Uterus (tissue), 4 donors: ENCODE measurements around the gene SRPX. TPM values are rescaled to one million over a fixed set of nuclear protein-coding genes. Genes with fewer than 3 reads are reported as not detected.

Experiments used
- DNase-seq, 2 donors: peaks; one replicate each; pipeline ENCODE4 v3.0.0-alpha.2; 2019 to 2020
- H3K27ac ChIP-seq, 2 donors: fragments of 200-600 bp; sonication (generic); 1 replicate in 1 of 2; 2 replicates in 1 of 2; pipeline ENCODE4 v1.5.1; 2016 to 2018
- H3K27me3 ChIP-seq, 2 donors: fragments of 200-600 bp; sonication (generic); one replicate each; pipeline ENCODE4 v1.5.1; 2018 to 2019; ENCODE audit warnings: control low read depth in 1 of 2
- H3K36me3 ChIP-seq, 2 donors: fragments of 200-600 bp; sonication (generic); one replicate each; pipeline ENCODE4 v1.5.1; 2019; ENCODE audit warnings: control low read depth in 1 of 2
- H3K4me1 ChIP-seq, 2 donors: fragments of 200-600 bp; sonication (generic); one replicate each; pipeline ENCODE4 v1.5.1; 2018 to 2019; ENCODE audit warnings: control low read depth in 1 of 2
- H3K4me3 ChIP-seq, 2 donors: fragments of 200-600 bp; sonication (generic); 1 replicate in 1 of 2; 2 replicates in 1 of 2; pipeline ENCODE4 v1.5.1; 2018 to 2019; ENCODE audit warnings: mild to moderate bottlenecking in 1 of 2
- H3K9me3 ChIP-seq, 2 donors: fragments of 200-600 bp; sonication (generic); one replicate each; pipeline ENCODE4 v1.5.1; 2019; ENCODE audit warnings: control low read depth in 1 of 2
- POLR2A ChIP-seq, 2 donors: fragments of 450-650 bp; IDR thresholded peaks; one replicate each; pipeline ENCODE4 v1.6.1; 2016; ENCODE audit warnings: antibody characterized with exemption in 2 of 2, mild to moderate bottlenecking in 1 of 2, moderate library complexity in 1 of 2
- intact Hi-C: fragments of 100-400 bp; cut with DNase I; formaldehyde crosslinking; loops from one replicate; pipeline ENCODE4 v1.15.1; 2023; ENCODE audit warnings: low total_unique reads
- total RNA-seq, 4 donors: library from RNA; depleted of rRNA in 3 of 4; stranded (reverse); fragments of >200 nt in 3 of 4; gene quantifications; one replicate each; pipeline versions ENCODE4 v1.1.0 to v1.2.4, GENCODE V29; 2014 to 2023
- TF ChIP-seq, protein P1 (sequence below), 4 experiments: fragments of 200-600 bp in 2 of 4; fragments of 450-650 bp in 2 of 4; sonication (generic) in 2 of 4; IDR thresholded peaks; one replicate each; pipeline ENCODE4 v1.5.1; 2016 to 2019; ENCODE audit warnings: antibody characterized with exemption in 4 of 4, mild to moderate bottlenecking in 2 of 4, moderate library complexity in 1 of 4
- donor health status: DM: yes; HTN: yes; CAD: no.

SRPX gene
- total RNA-seq, 4 donors from 2014 or later = 62.7 to 141 (median 99.5) TPM

DNA sequence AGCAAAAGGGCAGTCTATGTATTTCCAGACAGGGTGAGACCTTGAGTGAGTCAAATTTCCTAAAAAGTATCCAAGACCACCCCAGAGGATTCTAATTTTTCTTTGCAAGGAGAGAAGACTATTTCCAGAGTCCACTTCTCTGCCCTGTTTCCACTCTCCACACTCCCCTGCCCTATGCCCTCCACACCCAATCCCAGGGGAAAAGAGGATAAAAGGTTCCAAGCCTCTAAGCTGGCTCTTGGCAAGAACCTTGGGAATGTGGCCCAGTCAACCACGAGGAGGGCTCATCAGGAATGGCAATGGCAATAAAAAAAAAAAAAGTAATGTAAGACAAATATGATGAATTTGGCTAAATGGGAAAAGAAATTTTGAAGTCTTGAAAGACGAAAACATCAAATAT lies 65.9 kb downstream of the SRPX start:
- H3K4me3 ChIP-seq = no peak overlapping the region
- TF ChIP-seq POLR2A (IDR thresholded peaks at IDR 0.05) = no peak
- TF ChIP-seq, protein P1, sequence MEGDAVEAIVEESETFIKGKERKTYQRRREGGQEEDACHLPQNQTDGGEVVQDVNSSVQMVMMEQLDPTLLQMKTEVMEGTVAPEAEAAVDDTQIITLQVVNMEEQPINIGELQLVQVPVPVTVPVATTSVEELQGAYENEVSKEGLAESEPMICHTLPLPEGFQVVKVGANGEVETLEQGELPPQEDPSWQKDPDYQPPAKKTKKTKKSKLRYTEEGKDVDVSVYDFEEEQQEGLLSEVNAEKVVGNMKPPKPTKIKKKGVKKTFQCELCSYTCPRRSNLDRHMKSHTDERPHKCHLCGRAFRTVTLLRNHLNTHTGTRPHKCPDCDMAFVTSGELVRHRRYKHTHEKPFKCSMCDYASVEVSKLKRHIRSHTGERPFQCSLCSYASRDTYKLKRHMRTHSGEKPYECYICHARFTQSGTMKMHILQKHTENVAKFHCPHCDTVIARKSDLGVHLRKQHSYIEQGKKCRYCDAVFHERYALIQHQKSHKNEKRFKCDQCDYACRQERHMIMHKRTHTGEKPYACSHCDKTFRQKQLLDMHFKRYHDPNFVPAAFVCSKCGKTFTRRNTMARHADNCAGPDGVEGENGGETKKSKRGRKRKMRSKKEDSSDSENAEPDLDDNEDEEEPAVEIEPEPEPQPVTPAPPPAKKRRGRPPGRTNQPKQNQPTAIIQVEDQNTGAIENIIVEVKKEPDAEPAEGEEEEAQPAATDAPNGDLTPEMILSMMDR (IDR thresholded peaks at IDR 0.05) = no peak
- H3K36me3 ChIP-seq = no peaks in the 10 kb centered on the region
- H3K27me3 ChIP-seq = no peaks in the 10 kb centered on the region
- intact Hi-C loops = no loop called here
- H3K9me3 ChIP-seq = no peaks in the 10 kb centered on the region
- H3K4me1 ChIP-seq = no peaks in the 10 kb centered on the region
- no peak for DNase-seq
- no peak overlapping the region for H3K27ac ChIP-seq

DNA sequence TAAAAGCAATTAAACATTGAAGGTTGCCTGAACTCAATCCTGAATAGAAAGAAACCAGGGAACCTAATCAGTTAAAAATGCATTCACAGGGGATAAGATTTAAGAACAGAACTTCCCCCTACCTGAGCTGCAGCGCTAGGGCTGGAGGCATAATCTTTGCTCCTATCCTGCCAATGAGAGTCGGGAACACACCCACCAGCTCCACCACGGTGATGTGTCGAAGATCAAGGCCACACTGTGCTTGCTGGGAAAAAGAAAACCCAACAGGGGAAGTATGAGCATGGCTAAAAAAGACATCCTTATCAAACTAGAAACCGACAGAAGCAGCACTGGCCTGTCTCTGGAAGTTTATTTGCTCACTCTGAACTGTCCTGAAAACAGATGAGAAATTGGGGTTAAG lies 66.3 kb downstream of the SRPX start:
- no peak for TF ChIP-seq POLR2A (IDR thresholded peaks at IDR 0.05)
- TF ChIP-seq, protein P1 (IDR thresholded peaks at IDR 0.05) = no peak
- Histone ChIP-seq H3K4me3 (no peak overlapping the region), H3K9me3 (no peaks in the 10 kb centered on the region), H3K4me1 (no peaks in the 10 kb centered on the region), H3K27ac (no peak overlapping the region), H3K27me3 (no peaks in the 10 kb centered on the region), H3K36me3 (no peaks in the 10 kb centered on the region)
- intact Hi-C loops = no loop called here
- DNase-seq = no peak

DNA sequence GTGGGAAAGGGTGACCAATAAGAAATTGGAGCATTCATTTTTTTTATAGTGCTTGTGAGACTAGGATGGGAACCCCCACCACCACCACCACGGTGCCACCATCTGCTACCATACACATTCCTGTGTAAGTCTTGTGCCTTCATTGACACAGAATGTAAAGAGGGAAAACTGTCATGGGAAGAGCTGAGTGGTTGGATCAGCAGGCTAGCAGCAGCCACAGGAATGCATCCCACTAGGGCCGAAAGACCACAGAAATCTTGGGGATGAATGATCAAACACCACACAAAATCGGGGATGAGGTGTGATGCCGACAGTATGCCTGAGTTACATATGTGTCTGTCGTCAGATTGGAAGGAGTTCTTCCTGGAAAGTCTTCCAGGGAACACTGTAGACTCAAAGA lies 69.2 kb downstream of the SRPX start:
- Histone ChIP-seq H3K36me3 (no peaks in the 10 kb centered on the region), H3K27me3 (no peaks in the 10 kb centered on the region), H3K4me1 (no peaks in the 10 kb centered on the region), H3K27ac (no peak overlapping the region), H3K9me3 (no peaks in the 10 kb centered on the region), H3K4me3 (no peak overlapping the region)
- TF ChIP-seq, protein P1 (IDR thresholded peaks at IDR 0.05) = no peak
- TF ChIP-seq POLR2A (IDR thresholded peaks at IDR 0.05) = no peak
- intact Hi-C loops = no loop called here
- no peak for DNase-seq

DNA sequence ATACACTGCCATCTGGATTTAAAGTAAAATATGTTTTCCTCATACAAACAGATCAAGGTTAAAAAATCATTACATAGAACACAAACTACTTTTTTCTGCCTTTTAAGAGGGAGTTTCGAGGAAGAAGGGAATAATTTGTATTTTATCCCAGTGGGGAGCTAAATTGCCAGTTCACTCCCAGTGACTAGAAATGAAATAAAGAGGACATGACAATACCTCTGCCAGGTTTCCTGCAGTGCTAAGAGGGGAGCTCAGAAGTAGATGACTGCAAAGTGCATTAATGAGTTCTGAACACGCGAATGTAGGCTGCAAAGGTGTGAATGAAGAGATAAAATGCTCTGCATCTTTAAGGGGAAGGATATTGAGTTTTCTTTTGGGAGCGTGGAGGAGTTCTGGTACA lies 69.7 kb downstream of the SRPX start:
- intact Hi-C loops = no loop called here
- no peaks in the 10 kb centered on the region for H3K27me3 ChIP-seq
- H3K27ac ChIP-seq = no peak overlapping the region
- no peaks in the 10 kb centered on the region for H3K9me3 ChIP-seq
- H3K36me3 ChIP-seq = no peaks in the 10 kb centered on the region
- no peak for DNase-seq
- no peak overlapping the region for H3K4me3 ChIP-seq
- no peaks in the 10 kb centered on the region for H3K4me1 ChIP-seq
- no peak for TF ChIP-seq POLR2A (IDR thresholded peaks at IDR 0.05)
- TF ChIP-seq, protein P1 (IDR thresholded peaks at IDR 0.05) = no peak

DNA sequence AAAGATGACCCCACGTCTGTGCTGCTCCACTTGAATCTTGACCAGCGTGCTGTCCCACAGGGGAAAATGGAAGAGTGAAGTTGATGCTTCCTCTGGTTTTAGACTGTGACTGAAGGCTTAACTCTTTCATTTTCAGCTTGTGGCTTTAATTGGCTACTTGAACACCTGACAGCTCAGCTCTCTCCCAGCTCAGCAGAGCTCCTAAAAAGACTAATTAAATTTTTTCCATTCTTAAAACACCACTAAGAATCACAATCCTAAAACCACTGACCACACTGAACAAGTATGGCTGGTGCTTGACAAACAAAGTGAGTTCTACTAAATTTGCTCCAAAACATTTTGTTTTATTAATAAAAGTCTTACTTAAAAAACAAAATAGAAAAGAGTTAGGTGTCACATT lies 71.7 kb downstream of the SRPX start:
- TF ChIP-seq, protein P1 (IDR thresholded peaks at IDR 0.05) = no peak
- TF ChIP-seq POLR2A (IDR thresholded peaks at IDR 0.05) = no peak
- Histone ChIP-seq H3K36me3 (no peaks in the 10 kb centered on the region), H3K27ac (no peak overlapping the region), H3K4me1 (no peaks in the 10 kb centered on the region), H3K9me3 (no peaks in the 10 kb centered on the region), H3K27me3 (no peaks in the 10 kb centered on the region), H3K4me3 (no peak overlapping the region)
- no peak for DNase-seq
- intact Hi-C loops = no loop called here
